Naive B cell (primary cell): Measurements from ENCODE around the gene KCND2. TPM values are rescaled to one million over a fixed set of nuclear protein-coding genes. Genes with fewer than 3 reads are reported as not detected.
"Not testable (repeated sequence)": the region's sequence is repeated elsewhere in the genome, so short reads cannot be mapped to it uniquely, and the experiment has no call there.

ENCODE experiments used
- ATAC-seq, 2 donors: fragments of 150-1000 bp; cut with Tn5 transposase; 2 replicates each; pipeline ENCODE4 v1.10.0; 2021; ENCODE audit warnings: low read depth in 2 of 2, mild to moderate bottlenecking in 2 of 2, moderate library complexity in 2 of 2
- DNase-seq: peaks from one replicate; pipeline ENCODE4 v3.0.0; 2022
- H3K27ac Mint-ChIP-seq, 6 donors: one replicate each; pipeline ENCODE4 v1.8.0; 2020 to 2022; ENCODE audit warnings: mild to moderate bottlenecking in 6 of 6, mixed read lengths in 6 of 6, moderate library complexity in 5 of 6, inconsistent platforms in 2 of 6
- H3K27me3 Mint-ChIP-seq, 3 donors: one replicate each; pipeline ENCODE4 v1.8.0; 2021 to 2022; ENCODE audit warnings: mixed read lengths in 3 of 3, mild to moderate bottlenecking in 1 of 3
- H3K36me3 Mint-ChIP-seq, 2 donors: one replicate each; pipeline ENCODE4 v1.8.0; 2020 to 2022; ENCODE audit warnings: mixed read lengths in 2 of 2, inconsistent platforms in 1 of 2, mild to moderate bottlenecking in 1 of 2
- H3K4me1 Mint-ChIP-seq, 3 donors: one replicate each; pipeline ENCODE4 v1.8.0; 2020 to 2022; ENCODE audit warnings: mixed read lengths in 3 of 3, inconsistent platforms in 1 of 3, mild to moderate bottlenecking in 1 of 3, moderate library complexity in 1 of 3
- H3K4me3 Mint-ChIP-seq, 8 donors: one replicate each; pipeline ENCODE4 v1.8.0; 2020 to 2022; ENCODE audit warnings: mild to moderate bottlenecking in 8 of 8, mixed read lengths in 8 of 8, moderate library complexity in 8 of 8, inconsistent platforms in 2 of 8
- H3K9me3 Mint-ChIP-seq, 7 donors: one replicate each; pipeline ENCODE4 v1.8.0; 2020 to 2022; ENCODE audit warnings: mixed read lengths in 7 of 7, mild to moderate bottlenecking in 5 of 7, inconsistent platforms in 2 of 7, moderate library complexity in 1 of 7
- polyA plus RNA-seq, 6 donors: library from polyadenylated mRNA; unstranded; fragments of 300-500 nt; fragmentation: Illumina TruSeq; gene quantifications; one replicate each; pipeline ENCODE4 v1.2.3, GENCODE V29; 2021; ENCODE audit warnings: low read depth in 6 of 6

The KCND2 gene
- polyA plus RNA-seq, 6 donors from 2014 or later = not detected

DNA sequence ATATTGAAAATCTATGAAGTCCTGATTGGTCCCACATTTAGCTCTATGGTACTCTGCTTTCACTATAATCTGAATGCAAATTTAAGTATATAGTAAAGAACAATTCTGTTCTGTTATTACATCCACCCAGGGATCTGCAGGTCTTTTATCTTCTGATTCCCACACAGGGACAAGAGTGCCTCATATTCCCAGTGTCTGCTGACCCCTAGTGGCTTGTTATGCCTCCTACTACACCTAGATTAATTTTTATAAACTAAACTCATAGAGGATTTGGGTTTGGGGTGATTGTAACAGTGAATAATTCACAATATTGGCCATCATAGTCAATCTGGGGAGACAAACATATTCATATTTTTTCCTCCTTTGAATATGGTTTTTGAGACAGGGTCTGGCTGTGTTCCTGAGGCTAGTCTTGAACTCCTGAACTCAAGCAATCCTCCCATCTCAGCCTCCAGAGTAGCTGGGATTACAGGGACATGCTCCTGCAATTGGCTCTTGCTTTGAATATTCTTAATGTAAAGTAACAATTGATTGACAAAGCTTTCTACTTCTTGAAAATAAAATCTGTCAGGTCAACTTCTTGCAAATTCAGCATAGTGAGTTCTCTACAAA lies 282.1 kb downstream of the KCND2 start:
- no peak for ATAC-seq
- Mint-ChIP-seq H3K27me3 (no peaks in the 10 kb centered on the region), H3K9me3 (no peaks in the 10 kb centered on the region), H3K4me1 (no peaks in the 10 kb centered on the region), H3K4me3 (no peak overlapping the region), H3K27ac (no peak overlapping the region), H3K36me3 (no peaks in the 10 kb centered on the region)
- no peak for DNase-seq

DNA sequence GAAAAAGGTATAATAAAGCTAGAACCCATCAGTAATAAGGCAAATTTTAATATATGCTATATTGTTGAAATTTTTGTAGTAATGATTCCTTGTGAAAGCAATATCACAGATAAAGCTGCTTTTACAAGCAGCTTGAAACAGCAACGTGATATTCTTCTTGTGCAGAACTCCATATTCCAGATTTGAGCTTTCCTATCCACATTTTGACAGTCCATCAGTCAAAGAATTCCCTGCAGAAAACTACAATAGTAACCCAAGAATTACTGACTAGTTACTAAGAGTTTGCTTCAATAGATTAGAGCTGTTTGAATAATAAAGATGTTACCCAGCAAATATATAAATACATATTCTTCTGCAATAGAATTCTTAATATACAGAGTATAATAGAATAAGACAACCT lies 291.2 kb downstream of the KCND2 start:
- no peak overlapping the region for H3K4me3 Mint-ChIP-seq

DNA sequence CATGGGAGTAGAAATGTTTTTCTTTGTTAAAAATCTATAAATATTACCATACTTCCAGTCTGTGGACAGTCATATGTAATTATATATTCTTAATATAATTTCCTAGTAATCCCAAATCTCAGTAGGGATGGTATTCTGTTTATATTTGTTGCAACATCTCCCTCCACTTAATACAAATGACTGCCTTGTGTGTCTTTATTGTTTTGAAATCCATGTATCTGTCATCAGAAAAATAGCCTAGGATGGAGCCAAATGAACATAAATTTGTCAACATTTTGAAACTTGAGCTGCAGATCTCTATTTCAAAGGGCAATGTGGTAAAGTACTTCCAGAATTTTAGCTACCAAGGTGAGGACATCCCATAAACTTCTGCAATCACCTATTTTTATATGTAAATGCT lies 294.2 kb downstream of the KCND2 start:
- ATAC-seq = no peak
- Mint-ChIP-seq H3K27me3 (no peaks in the 10 kb centered on the region), H3K4me3 (no peak overlapping the region), H3K9me3 (no peaks in the 10 kb centered on the region), H3K36me3 (no peaks in the 10 kb centered on the region), H3K4me1 (no peaks in the 10 kb centered on the region), H3K27ac (no peak overlapping the region)
- no peak for DNase-seq

More for the DNA sequence above, 291.2 kb downstream of the KCND2 start:
- Mint-ChIP-seq H3K27me3 (no peaks in the 10 kb centered on the region), H3K4me1 (no peaks in the 10 kb centered on the region), H3K9me3 (no peaks in the 10 kb centered on the region), H3K36me3 (no peaks in the 10 kb centered on the region), H3K27ac (no peak overlapping the region)
- no peak for ATAC-seq
- no peak for DNase-seq

DNA sequence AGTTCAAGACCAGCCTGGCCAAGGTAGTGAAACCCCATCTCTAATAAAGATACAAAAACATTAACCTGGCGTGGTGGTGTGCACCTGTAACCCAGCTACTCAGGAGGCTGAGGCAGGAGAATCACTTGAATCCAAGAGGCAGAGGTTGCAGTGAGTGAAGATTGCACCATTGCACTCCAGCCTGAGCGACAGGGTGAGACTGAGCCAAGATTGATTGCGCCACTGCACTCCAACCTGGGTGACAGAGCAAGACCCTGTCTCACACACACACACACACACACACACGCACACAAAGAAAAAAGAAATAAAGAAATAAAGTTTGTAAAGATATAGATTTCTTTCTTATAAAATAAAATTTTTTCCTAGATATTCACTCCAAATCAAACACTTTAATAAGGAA lies 305.7 kb downstream of the KCND2 start:
- ATAC-seq, H3K27ac Mint-ChIP-seq, DNase-seq, H3K27me3 Mint-ChIP-seq, H3K4me3 Mint-ChIP-seq, H3K36me3 Mint-ChIP-seq, H3K4me1 Mint-ChIP-seq: not testable (repeated sequence)
- H3K9me3 Mint-ChIP-seq = peaks cover 0 to 10% (median 0%) of the 10 kb centered on the region in 7 donors

DNA sequence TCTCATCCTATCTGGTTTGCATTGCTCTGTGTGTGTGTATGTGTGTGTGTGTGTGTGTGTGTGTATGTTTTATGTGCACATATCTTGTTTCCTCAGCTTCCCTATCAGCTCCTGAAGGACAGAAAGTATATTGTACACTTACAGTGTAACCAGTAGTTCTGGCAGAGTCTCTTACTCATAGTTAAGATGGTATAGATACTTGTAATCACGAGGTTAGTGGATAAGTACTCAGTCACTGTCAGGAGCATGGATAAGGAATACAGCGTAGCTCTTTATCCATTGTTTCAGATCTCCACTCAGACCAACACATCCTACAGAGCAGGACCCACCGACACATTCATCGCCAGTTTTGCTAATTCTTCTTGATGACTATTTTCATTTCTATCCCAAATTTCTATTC lies 309.9 kb downstream of the KCND2 start:
- Mint-ChIP-seq H3K4me1 (no peaks in the 10 kb centered on the region), H3K9me3 (peaks cover 0 to 7% (median 0%) of the 10 kb centered on the region in 7 donors), H3K27ac (peak overlapping the region in 1 of 6 donors; percentile 59), H3K36me3 (no peaks in the 10 kb centered on the region), H3K27me3 (no peaks in the 10 kb centered on the region), H3K4me3 (no peak overlapping the region)
- DNase-seq = no peak
- no peak for ATAC-seq

DNA sequence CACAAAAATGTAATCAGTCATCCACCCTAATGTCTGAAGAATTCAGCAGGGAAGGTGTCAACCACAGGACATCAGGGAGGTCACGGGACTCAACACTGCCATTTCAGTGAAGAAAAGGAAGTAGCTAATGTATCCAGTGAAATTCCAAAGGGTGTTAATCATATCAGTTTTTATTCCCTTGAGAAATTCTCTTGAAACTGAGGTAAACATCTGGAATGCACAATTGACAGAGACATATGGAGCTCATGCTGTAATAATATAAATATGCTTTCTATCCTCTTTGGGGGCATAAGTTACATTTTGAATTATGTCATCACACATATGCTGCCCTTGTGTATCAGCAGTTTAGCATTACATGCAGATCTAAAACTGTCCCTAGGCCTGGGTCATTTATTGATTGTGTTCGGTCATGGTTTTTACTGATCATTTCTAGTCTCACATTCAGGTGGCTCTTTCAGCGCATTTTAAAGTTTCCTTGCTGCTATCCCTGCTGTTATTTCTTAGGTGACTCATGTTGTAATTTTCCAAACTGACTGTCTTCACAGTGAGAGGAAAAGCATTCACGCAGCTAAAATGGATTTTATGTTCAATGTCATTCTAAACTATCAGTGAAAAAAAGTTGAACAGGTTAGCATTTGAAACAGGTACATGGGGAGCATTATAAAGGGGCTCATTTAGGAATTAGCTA lies 311.1 kb downstream of the KCND2 start:
- Mint-ChIP-seq H3K27ac (no peak overlapping the region), H3K4me1 (no peaks in the 10 kb centered on the region), H3K36me3 (no peaks in the 10 kb centered on the region), H3K27me3 (no peaks in the 10 kb centered on the region), H3K4me3 (no peak overlapping the region), H3K9me3 (peaks cover 0 to 5% (median 0%) of the 10 kb centered on the region in 7 donors)
- no peak for ATAC-seq
- no peak for DNase-seq

DNA sequence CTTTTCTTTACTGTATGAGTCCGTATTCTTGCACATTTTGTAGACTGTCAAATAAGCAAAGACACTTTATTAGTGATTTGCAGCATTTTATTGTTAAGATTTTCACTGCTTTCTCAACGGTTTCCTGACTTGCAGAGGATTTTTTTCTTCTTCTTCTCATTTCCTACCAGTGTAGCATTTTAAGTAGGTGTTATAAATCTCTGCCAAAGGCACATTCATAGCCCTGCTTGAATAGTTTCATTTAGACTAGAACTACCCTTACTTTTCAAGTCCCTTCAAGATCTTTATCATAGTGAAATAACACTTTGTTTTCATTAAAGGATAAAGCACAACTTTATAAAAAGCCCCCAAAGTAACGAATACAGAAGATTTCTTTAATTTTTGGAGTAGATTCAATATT lies 313.6 kb downstream of the KCND2 start:
- no peaks in the 10 kb centered on the region for H3K36me3 Mint-ChIP-seq
- H3K9me3 Mint-ChIP-seq = peaks cover 0 to 5% (median 0%) of the 10 kb centered on the region in 7 donors
- H3K4me3 Mint-ChIP-seq = no peak overlapping the region
- H3K27me3 Mint-ChIP-seq = no peaks in the 10 kb centered on the region
- no peak for DNase-seq
- no peak for ATAC-seq
- H3K27ac Mint-ChIP-seq = no peak overlapping the region
- no peaks in the 10 kb centered on the region for H3K4me1 Mint-ChIP-seq

DNA sequence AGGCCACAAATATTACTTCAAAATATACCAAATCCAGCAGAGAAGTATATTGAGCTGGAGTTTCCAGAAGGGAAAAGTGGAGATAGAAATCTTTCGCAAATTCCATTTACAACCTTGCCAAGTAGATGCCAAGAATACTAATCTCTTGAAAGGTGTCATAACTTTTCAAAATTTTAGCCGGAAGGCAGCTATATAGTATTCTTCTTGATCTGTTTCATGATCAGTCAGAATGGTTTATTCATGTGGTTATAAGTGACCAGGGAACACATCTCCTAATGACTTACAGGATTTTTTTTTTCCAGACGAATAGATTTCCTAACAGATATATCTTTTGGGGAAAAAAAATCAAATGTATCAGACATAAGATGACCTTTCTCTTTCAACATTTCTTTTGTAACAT lies 314.3 kb downstream of the KCND2 start:
- Mint-ChIP-seq H3K27ac (no peak overlapping the region), H3K27me3 (no peaks in the 10 kb centered on the region), H3K4me3 (no peak overlapping the region), H3K4me1 (no peaks in the 10 kb centered on the region), H3K36me3 (no peaks in the 10 kb centered on the region), H3K9me3 (peaks cover 0 to 2% (median 0%) of the 10 kb centered on the region in 7 donors)
- ATAC-seq (no peak), DNase-seq (no peak)

DNA sequence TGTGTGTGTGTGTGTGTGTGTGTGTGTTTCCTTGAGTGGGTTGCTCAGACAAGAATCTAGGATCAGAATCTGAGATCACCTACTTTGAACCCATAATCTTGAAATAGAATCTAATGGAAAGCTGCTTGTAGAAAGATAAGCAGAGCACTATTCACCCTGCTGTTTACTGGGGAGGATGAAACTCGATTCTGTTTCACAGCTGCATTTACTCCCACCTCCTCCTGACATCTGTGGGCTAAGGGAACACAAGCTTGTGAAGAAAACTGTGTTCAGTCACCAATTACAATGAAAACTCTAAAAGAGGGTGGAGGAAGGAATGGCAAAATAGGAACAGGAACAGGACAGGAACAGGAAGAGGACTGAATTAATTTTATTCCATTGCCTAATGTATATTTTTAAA lies 315.4 kb downstream of the KCND2 start:
- H3K4me1 Mint-ChIP-seq = no peaks in the 10 kb centered on the region
- H3K27me3 Mint-ChIP-seq = no peaks in the 10 kb centered on the region
- ATAC-seq (no peak), DNase-seq (no peak)
- H3K9me3 Mint-ChIP-seq = no peaks in the 10 kb centered on the region
- no peak overlapping the region for H3K27ac Mint-ChIP-seq
- H3K36me3 Mint-ChIP-seq = no peaks in the 10 kb centered on the region
- no peak overlapping the region for H3K4me3 Mint-ChIP-seq

DNA sequence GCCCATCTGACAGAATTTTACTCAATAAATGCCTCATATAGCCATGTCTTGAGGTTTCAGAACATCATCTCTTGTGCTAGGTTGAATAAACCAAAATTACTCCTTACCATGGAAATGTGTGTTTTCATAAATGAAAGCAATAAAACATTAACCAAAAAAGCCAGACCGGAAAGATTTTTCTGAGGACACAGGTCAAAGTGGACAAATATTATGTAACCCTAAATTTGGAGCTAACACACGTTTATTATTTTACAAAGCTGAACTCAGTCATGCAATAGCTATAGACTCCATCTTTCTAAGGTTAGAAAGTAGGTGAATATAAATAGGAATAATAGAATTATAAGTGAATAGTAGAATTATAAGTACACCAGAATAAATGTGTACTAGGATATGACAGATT lies 315.9 kb downstream of the KCND2 start:
- no peak overlapping the region for H3K4me3 Mint-ChIP-seq
- peaks cover 0 to 2% (median 0%) of the 10 kb centered on the region in 7 donors for H3K9me3 Mint-ChIP-seq

DNA sequence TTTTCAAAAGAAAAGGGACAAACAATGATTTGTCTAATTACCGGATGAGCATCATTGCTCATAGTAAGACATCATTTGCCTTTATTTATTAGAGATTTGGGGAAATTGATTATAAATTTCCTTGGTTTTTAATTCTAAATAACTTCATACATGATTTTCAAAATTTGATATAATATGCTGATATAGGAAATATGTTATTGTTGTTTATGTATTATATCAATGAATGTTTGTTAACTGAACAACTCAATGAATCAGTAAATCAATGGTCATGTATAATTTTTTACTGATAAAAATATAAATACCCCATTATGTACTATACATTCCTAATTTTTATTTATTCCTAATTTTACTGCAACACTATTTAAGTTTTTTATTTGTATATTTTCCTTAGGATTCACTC lies 327.6 kb downstream of the KCND2 start:
- Mint-ChIP-seq H3K27ac (no peak overlapping the region), H3K4me3 (no peak overlapping the region), H3K36me3 (no peaks in the 10 kb centered on the region), H3K9me3 (peaks cover 0 to 6% (median 0%) of the 10 kb centered on the region in 7 donors), H3K4me1 (no peaks in the 10 kb centered on the region), H3K27me3 (no peaks in the 10 kb centered on the region)
- ATAC-seq (no peak), DNase-seq (no peak)

More for the DNA sequence above, 315.9 kb downstream of the KCND2 start:
- Mint-ChIP-seq H3K4me1 (no peaks in the 10 kb centered on the region), H3K36me3 (no peaks in the 10 kb centered on the region), H3K27ac (no peak overlapping the region), H3K27me3 (no peaks in the 10 kb centered on the region)
- DNase-seq = no peak
- ATAC-seq = no peak

DNA sequence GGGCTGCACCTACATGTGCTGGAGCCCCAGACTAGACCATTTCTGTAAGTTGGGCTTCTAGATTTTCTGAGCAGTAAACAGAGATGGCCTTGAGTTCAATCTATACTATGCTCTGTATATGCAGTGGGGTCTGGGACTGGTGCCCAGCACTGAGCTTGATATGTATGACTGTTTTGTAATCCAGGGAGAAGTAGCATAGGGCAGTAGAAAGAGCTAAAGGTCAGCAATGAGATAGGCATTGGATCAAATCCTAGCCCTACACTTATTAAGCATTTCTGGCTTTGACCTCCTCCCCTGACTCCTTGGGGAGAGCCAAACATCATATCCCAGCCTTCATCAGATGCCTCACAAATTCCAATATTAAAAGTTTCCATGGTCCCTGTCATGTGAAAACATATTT lies 330.4 kb downstream of the KCND2 start:
- no peaks in the 10 kb centered on the region for H3K27me3 Mint-ChIP-seq
- ATAC-seq = no peak
- no peak overlapping the region for H3K4me3 Mint-ChIP-seq

DNA sequence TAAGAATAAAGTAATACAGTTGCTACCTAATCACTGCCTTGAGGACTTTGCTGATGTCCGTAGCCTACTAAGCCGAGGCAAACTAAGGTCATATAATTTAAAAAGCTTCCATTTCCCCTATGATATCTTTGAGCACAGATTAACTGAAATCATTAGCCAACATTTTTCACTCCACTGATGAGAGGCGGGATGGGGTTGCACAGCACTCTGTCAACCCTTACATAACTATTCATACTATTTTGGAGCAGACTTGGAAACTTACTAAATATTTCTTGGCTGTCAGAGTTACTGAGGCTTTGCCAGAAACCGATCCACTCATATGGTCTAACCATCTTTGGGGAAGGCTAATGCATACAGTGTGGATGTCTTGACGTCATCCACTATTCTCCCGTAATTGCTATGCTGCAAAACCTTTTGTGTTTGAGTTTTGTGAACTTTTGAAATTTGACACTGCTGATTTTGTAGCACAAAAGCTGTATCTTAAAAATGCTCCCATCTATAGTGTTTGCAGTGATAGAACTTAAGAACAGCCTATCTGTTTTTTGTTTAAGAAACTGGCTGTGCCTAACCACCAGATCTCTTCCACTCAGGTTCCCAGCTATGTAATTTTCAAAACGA lies 336.3 kb downstream of the KCND2 start:
- ATAC-seq (no peak), DNase-seq (no peak)
- H3K4me1 Mint-ChIP-seq = no peaks in the 10 kb centered on the region
- H3K27me3 Mint-ChIP-seq = no peaks in the 10 kb centered on the region
- H3K4me3 Mint-ChIP-seq = no peak overlapping the region
- H3K9me3 Mint-ChIP-seq = peaks cover 0 to 13% (median 2%) of the 10 kb centered on the region in 7 donors
- H3K27ac Mint-ChIP-seq = no peak overlapping the region
- no peaks in the 10 kb centered on the region for H3K36me3 Mint-ChIP-seq

More for the DNA sequence above, 330.4 kb downstream of the KCND2 start:
- H3K36me3 Mint-ChIP-seq = no peaks in the 10 kb centered on the region
- DNase-seq = no peak
- H3K27ac Mint-ChIP-seq = no peak overlapping the region
- no peaks in the 10 kb centered on the region for H3K4me1 Mint-ChIP-seq
- H3K9me3 Mint-ChIP-seq = peaks cover 0 to 13% (median 0%) of the 10 kb centered on the region in 7 donors

DNA sequence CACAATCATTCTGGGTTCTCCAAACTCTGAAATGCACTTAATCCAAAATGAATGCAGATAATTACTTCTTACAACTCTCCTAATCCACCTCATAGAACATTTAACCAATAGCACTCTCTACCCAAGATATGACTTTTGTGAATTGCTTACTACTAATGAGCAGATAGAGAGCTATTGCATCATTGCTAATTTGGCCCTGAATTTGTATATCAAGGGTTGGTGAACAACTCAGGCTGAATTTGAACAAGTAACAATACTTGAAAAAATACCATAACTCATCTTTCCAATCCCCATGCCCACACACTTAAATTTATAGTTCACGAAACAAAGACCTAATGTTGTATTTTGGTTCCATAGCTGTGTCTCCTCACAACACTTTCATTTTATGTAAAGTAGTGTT lies 339.0 kb downstream of the KCND2 start:
- no peak for DNase-seq

More for the DNA sequence above, 339.0 kb downstream of the KCND2 start:
- peaks cover 0 to 3% (median 0%) of the 10 kb centered on the region in 7 donors for H3K9me3 Mint-ChIP-seq
- H3K4me1 Mint-ChIP-seq = no peaks in the 10 kb centered on the region
- ATAC-seq = no peak
- H3K27ac Mint-ChIP-seq = no peak overlapping the region
- no peaks in the 10 kb centered on the region for H3K36me3 Mint-ChIP-seq
- H3K4me3 Mint-ChIP-seq = no peak overlapping the region
- peaks cover 0 to 5% (median 0%) of the 10 kb centered on the region in 3 donors for H3K27me3 Mint-ChIP-seq
